CD14-positive monocyte (primary cell): ENCODE data around the gene PPP2R3B. TPM values are rescaled to one million over a fixed set of nuclear protein-coding genes. Genes with fewer than 3 reads are reported as not detected.

ENCODE experiments used
- DNase-seq, 3 donors: peaks; one replicate each; pipeline ENCODE4 v3.0.0-alpha.2; 2011 to 2022
- H2AFZ ChIP-seq: 2 replicates; pipeline ENCODE4 v1.6.0; 2012; ENCODE audit warnings: mild to moderate bottlenecking, low read depth, low read length, inconsistent platforms; ENCODE audit not compliant: insufficient read depth, poor library complexity, severe bottlenecking
- H3K27ac ChIP-seq, 2 donors: 1 replicate in 1 of 2; 2 replicates in 1 of 2; pipeline ENCODE4 v1.5.1; 2012 to 2013; ENCODE audit warnings: low read length in 2 of 2, control low read depth in 1 of 2, inconsistent platforms in 1 of 2, low read depth in 1 of 2, mild to moderate bottlenecking in 1 of 2
- H3K27me3 ChIP-seq, 2 donors: one replicate each; pipeline versions ENCODE4 v1.6.0 to v1.6.1; 2011 to 2013; ENCODE audit warnings: low read length in 2 of 2; ENCODE audit not compliant: control insufficient read depth in 2 of 2, insufficient read depth in 2 of 2
- H3K36me3 ChIP-seq, 2 donors: replicated peaks in 1 of 2; 1 replicate in 1 of 2; 2 replicates in 1 of 2; pipeline versions ENCODE4 v1.5.1 to v1.6.1; 2012 to 2013; ENCODE audit warnings: low read length in 2 of 2, control low read depth in 1 of 2, inconsistent platforms in 1 of 2, mild to moderate bottlenecking in 1 of 2; ENCODE audit not compliant: insufficient read depth in 2 of 2, control insufficient read depth in 1 of 2
- H3K4me1 ChIP-seq, 2 donors: 1 replicate in 1 of 2; 2 replicates in 1 of 2; pipeline versions ENCODE4 v1.5.1 to v1.6.1; 2012 to 2013; ENCODE audit warnings: low read length in 2 of 2, control low read depth in 1 of 2, inconsistent platforms in 1 of 2, mild to moderate bottlenecking in 1 of 2, moderate library complexity in 1 of 2; ENCODE audit not compliant: insufficient read depth in 2 of 2, control insufficient read depth in 1 of 2
- H3K4me2 ChIP-seq: replicated peaks from 2 replicates; pipeline ENCODE3; 2012; ENCODE audit warnings: low read length, moderate library complexity, mild to moderate bottlenecking; ENCODE audit not compliant: poor library complexity, severe bottlenecking; ENCODE audit errors: extremely low read depth
- H3K4me3 ChIP-seq, 3 experiments: fragments of 200-600 bp in 1 of 3; sonication (generic) in 1 of 3; replicated peaks in 1 of 3; 1 replicate in 2 of 3; 2 replicates in 1 of 3; pipeline ENCODE4 v1.5.1; 2011 to 2013; ENCODE audit warnings: low read length in 3 of 3, mild to moderate bottlenecking in 3 of 3, control low read depth in 2 of 3, low read depth in 2 of 3, inconsistent platforms in 1 of 3, moderate library complexity in 1 of 3
- H3K79me2 ChIP-seq: 2 replicates; pipeline ENCODE4 v1.6.0; 2012; ENCODE audit warnings: mild to moderate bottlenecking, control low read depth, inconsistent platforms, low read length, moderate library complexity; ENCODE audit not compliant: insufficient read depth
- H3K9ac ChIP-seq: 2 replicates; pipeline ENCODE4 v1.6.0; 2017; ENCODE audit warnings: low read length, mild to moderate bottlenecking; ENCODE audit not compliant: insufficient read depth, poor library complexity, severe bottlenecking
- H3K9me3 ChIP-seq, 2 donors: replicated peaks in 1 of 2; 1 replicate in 1 of 2; 2 replicates in 1 of 2; pipeline versions ENCODE4 v1.5.1 to v1.6.1; 2012 to 2013; ENCODE audit warnings: low read length in 2 of 2, control low read depth in 1 of 2; ENCODE audit not compliant: control insufficient read depth in 1 of 2, insufficient read depth in 1 of 2
- H4K20me1 ChIP-seq: 2 replicates; pipeline ENCODE4 v1.6.0; 2012; ENCODE audit warnings: mild to moderate bottlenecking, low read length, control low read depth, moderate library complexity; ENCODE audit not compliant: insufficient read depth
- H3K27ac Mint-ChIP-seq, 7 donors: one replicate each; pipeline ENCODE4 v1.8.0; 2020; ENCODE audit warnings: mild to moderate bottlenecking in 7 of 7, mixed read lengths in 7 of 7, moderate library complexity in 6 of 7, inconsistent platforms in 2 of 7
- H3K27me3 Mint-ChIP-seq, 3 donors: one replicate each; pipeline ENCODE4 v1.8.0; 2021 to 2022; ENCODE audit warnings: low read depth in 3 of 3, mild to moderate bottlenecking in 3 of 3, mixed read lengths in 3 of 3, moderate library complexity in 3 of 3, inconsistent platforms in 1 of 3
- H3K36me3 Mint-ChIP-seq, 2 donors: one replicate each; pipeline ENCODE4 v1.8.0; 2020; ENCODE audit warnings: mixed read lengths in 2 of 2, inconsistent platforms in 1 of 2, mild to moderate bottlenecking in 1 of 2
- H3K4me1 Mint-ChIP-seq: one replicate; pipeline ENCODE4 v1.8.0; 2020; ENCODE audit warnings: mild to moderate bottlenecking, mixed read lengths
- H3K4me3 Mint-ChIP-seq, 2 donors: one replicate each; pipeline ENCODE4 v1.8.0; 2020; ENCODE audit warnings: mild to moderate bottlenecking in 2 of 2, mixed read lengths in 2 of 2, moderate library complexity in 1 of 2
- H3K9me3 Mint-ChIP-seq, 7 donors: one replicate each; pipeline ENCODE4 v1.8.0; 2020 to 2022; ENCODE audit warnings: mixed read lengths in 7 of 7, mild to moderate bottlenecking in 6 of 7, moderate library complexity in 6 of 7, inconsistent platforms in 2 of 7
- CTCF ChIP-seq: fragments of 200-600 bp; IDR thresholded peaks from one replicate; pipeline ENCODE4 v1.8.0; 2022; ENCODE audit warnings: antibody characterized with exemption, mild to moderate bottlenecking
- WGBS: methylation state at CpG from one replicate; pipeline ENCODE4 v1.1.5; 2013; ENCODE audit warnings: missing lambda C conversion rate; ENCODE audit not compliant: insufficient coverage; 5-methylcytosine and 5-hydroxymethylcytosine counted together
- intact Hi-C, 2 donors: fragments of 100-400 bp; cut with micrococcal nuclease; formaldehyde crosslinking; loops; one replicate each; pipeline versions ENCODE4 v1.15.0 to v1.15.1; 2023
- polyA plus RNA-seq, 3 donors: library from polyadenylated mRNA; depleted of rRNA in 1 of 3; unstranded in 2 of 3; stranded (reverse) in 1 of 3; fragments of 300-500 nt in 2 of 3; fragments of >200 nt in 1 of 3; fragmentation: Illumina TruSeq in 2 of 3; gene quantifications; 1 replicate in 2 of 3; 2 replicates in 1 of 3; pipeline ENCODE4 v1.2.3, GENCODE V29; 2012 to 2021

Gene PPP2R3B
- polyA plus RNA-seq, 3 donors, result 2.1 to 9.0 (median 2.3) TPM

- Mint-ChIP-seq H3K27me3 (peaks cover 15 to 29% (median 22%) of the 10 kb centered on the region in 3 donors), H3K4me3 (no peak overlapping the region), H3K27ac (no peak overlapping the region), H3K9me3 (peaks cover 18 to 47% (median 31%) of the 10 kb centered on the region in 7 donors), H3K36me3 (peaks cover 30 to 53% of the 10 kb centered on the region in 2 donors), H3K4me1 (no peaks in the 10 kb centered on the region)
- 97% methylated on average over 52 of the region's 53 CpGs for WGBS
- Histone ChIP-seq H3K27me3 (peaks cover 0 to 21% of the 10 kb centered on the region in 2 donors), H3K4me1 (no peaks in the 10 kb centered on the region), H3K79me2 (no peaks in the 10 kb centered on the region), H4K20me1 (no peaks in the 10 kb centered on the region), H3K9me3 (peaks cover 15 to 48% of the 10 kb centered on the region in 2 donors), H3K9ac (no peak overlapping the region), H3K4me2 (no peak overlapping the region), H3K36me3 (peaks cover 6 to 26% of the 10 kb centered on the region in 2 donors), H3K4me3 (no peak overlapping the region), H2AFZ (no peak overlapping the region), H3K27ac (no peak overlapping the region)
- DNase-seq, result no peak
- intact Hi-C loops, result no loop called here
- TF ChIP-seq CTCF, result no peak
Measured at GRCh38 chrX:334331-334891, 52.3 kb downstream of the PPP2R3B start.

GRCh38 chrX:333611-334311 is 52.9 kb downstream of the PPP2R3B start:
- Histone ChIP-seq H4K20me1 (no peaks in the 10 kb centered on the region), H3K36me3 (peaks cover 6 to 23% of the 10 kb centered on the region in 2 donors)
- intact Hi-C loops, result no loop called here

More at GRCh38 chrX:333611-334311, 52.9 kb downstream of the PPP2R3B start:
- Histone ChIP-seq H3K9me3 (peaks cover 12 to 43% of the 10 kb centered on the region in 2 donors), H2AFZ (no peak overlapping the region), H3K9ac (no peak overlapping the region), H3K4me3 (no peak overlapping the region), H3K27ac (no peak overlapping the region), H3K79me2 (no peaks in the 10 kb centered on the region), H3K27me3 (peaks cover 0 to 21% of the 10 kb centered on the region in 2 donors), H3K4me1 (no peaks in the 10 kb centered on the region), H3K4me2 (no peak overlapping the region)
- no peak for TF ChIP-seq CTCF
- H3K4me3 Mint-ChIP-seq, result no peak overlapping the region
- peaks cover 15 to 30% (median 22%) of the 10 kb centered on the region in 3 donors for H3K27me3 Mint-ChIP-seq
- no peak for DNase-seq
- H3K4me1 Mint-ChIP-seq, result no peaks in the 10 kb centered on the region
- no peak overlapping the region for H3K27ac Mint-ChIP-seq
- peaks cover 28 to 50% of the 10 kb centered on the region in 2 donors for H3K36me3 Mint-ChIP-seq
- 98% methylated on average over 41 of the region's 51 CpGs for WGBS
- H3K9me3 Mint-ChIP-seq, result peaks cover 17 to 42% (median 29%) of the 10 kb centered on the region in 7 donors
